GM23248 (cell line): ENCODE data around the gene PHOSPHO1.

Experiments used
- EZH2 ChIP-seq: fragments of 200-600 bp; sonication (generic); IDR thresholded peaks from 2 replicates; pipeline ENCODE4 v1.6.1; 2018; ENCODE audit warnings: antibody characterized with exemption, mild to moderate bottlenecking; ENCODE audit not compliant: insufficient read depth, poor library complexity, severe bottlenecking
- EZH2phosphoT487 ChIP-seq: fragments of 200-600 bp; sonication (generic); IDR thresholded peaks from 2 replicates; pipeline ENCODE4 v1.6.1; 2018; ENCODE audit warnings: antibody characterized with exemption, moderate library complexity, mild to moderate bottlenecking, low read depth; ENCODE audit not compliant: insufficient read depth

- no peak for TF ChIP-seq EZH2
- TF ChIP-seq EZH2phosphoT487 = no peak
These were observed 30.0 kb downstream of the PHOSPHO1 start for GRCh38 chr17:49200423-49201083.
